BJ (cell line): ENCODE results near the gene KRTAP5-11. TPM values are rescaled to one million over a fixed set of nuclear protein-coding genes. Genes with fewer than 3 reads are reported as not detected.

ENCODE experiments used
- CTCF ChIA-PET: fragments of 350-600 bp; formaldehyde crosslinking; extraction: SDS; loops from one replicate; lab custom pipeline; 2021; ENCODE audit warnings: antibody characterized with exemption, inconsistent platforms; lab: Yijun Ruan, JAX
- POLR2A ChIA-PET: fragments of 300-600 bp; sonication (Branson Sonifier 250); formaldehyde crosslinking; extraction: SDS; loops from one replicate; lab custom pipeline; 2021; ENCODE audit warnings: antibody characterized with exemption; lab: Charles Lee
- DNase-seq: peaks from one replicate; pipeline ENCODE4 v3.0.0-alpha.2; 2011; ENCODE audit warnings: low read depth
- H3K27me3 ChIP-seq: 2 replicates; pipeline ENCODE4 v1.6.0; 2011; ENCODE audit warnings: low read length; ENCODE audit not compliant: control insufficient read depth, insufficient read depth
- H3K36me3 ChIP-seq: 2 replicates; pipeline ENCODE4 v1.5.1; 2011; ENCODE audit warnings: low read length; ENCODE audit not compliant: control insufficient read depth, insufficient read depth
- H3K4me3 ChIP-seq: 2 replicates; pipeline ENCODE4 v1.5.1; 2011; ENCODE audit warnings: low read depth, mild to moderate bottlenecking, control low read depth, low read length
- polyA plus RNA-seq: library from polyadenylated mRNA; depleted of rRNA; stranded (reverse); fragments of >200 nt; gene quantifications from 2 replicates; pipeline ENCODE4 v1.2.3, GENCODE V29; 2011
- TF ChIP-seq, protein P1 (sequence below): IDR thresholded peaks from 2 replicates; pipeline ENCODE4 v1.5.1; 2011; ENCODE audit warnings: low read depth, mild to moderate bottlenecking, control low read depth, inconsistent platforms, low read length, moderate library complexity; ENCODE audit not compliant: insufficient read depth

The KRTAP5-11 gene
- polyA plus RNA-seq, 1 experiment: not detected

DNA sequence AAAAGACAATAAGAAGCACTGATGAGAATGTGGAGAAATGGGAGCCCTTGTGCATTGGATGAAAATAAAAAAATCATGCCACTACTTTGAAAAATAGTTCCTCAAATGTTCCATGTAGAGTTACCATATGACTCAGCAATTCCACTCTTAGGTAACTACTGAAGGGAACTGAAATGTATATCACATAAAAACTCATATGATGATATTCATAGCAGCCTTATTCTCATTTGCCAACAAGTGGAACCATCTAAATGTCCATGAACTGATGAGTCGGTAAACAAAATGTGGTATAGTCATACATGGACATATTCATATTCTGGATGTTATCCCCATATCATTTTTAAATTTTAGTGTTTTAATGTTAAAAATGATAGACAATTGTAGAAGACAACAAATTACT is 31.0 kb downstream of the KRTAP5-11 start:
- DNase-seq: no peak

DNA sequence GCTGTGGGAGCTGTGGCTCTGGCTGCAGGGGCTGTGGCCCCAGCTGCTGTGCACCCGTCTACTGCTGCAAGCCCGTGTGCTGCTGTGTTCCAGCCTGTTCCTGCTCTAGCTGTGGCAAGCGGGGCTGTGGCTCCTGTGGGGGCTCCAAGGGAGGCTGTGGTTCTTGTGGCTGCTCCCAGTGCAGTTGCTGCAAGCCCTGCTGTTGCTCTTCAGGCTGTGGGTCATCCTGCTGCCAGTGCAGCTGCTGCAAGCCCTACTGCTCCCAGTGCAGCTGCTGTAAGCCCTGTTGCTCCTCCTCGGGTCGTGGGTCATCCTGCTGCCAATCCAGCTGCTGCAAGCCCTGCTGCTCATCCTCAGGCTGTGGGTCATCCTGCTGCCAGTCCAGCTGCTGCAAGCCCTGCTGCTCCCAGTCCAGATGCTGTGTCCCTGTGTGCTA is 33.9 kb downstream of the KRTAP5-11 start:
- TF ChIP-seq, protein P1, sequence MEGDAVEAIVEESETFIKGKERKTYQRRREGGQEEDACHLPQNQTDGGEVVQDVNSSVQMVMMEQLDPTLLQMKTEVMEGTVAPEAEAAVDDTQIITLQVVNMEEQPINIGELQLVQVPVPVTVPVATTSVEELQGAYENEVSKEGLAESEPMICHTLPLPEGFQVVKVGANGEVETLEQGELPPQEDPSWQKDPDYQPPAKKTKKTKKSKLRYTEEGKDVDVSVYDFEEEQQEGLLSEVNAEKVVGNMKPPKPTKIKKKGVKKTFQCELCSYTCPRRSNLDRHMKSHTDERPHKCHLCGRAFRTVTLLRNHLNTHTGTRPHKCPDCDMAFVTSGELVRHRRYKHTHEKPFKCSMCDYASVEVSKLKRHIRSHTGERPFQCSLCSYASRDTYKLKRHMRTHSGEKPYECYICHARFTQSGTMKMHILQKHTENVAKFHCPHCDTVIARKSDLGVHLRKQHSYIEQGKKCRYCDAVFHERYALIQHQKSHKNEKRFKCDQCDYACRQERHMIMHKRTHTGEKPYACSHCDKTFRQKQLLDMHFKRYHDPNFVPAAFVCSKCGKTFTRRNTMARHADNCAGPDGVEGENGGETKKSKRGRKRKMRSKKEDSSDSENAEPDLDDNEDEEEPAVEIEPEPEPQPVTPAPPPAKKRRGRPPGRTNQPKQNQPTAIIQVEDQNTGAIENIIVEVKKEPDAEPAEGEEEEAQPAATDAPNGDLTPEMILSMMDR: no peak

More for the DNA sequence above, 31.0 kb downstream of the KRTAP5-11 start:
- no peaks in the 10 kb centered on the region for H3K27me3 ChIP-seq
- POLR2A ChIA-PET: no interaction called here
- no peak overlapping the region for H3K4me3 ChIP-seq
- TF ChIP-seq, protein P1: no peak
- CTCF ChIA-PET: interaction anchor here (0.6 kb wide), 1 partner anchor 149 kb away, joined by 3 read pairs; no protein-coding TSS in a partner anchor
- no peaks in the 10 kb centered on the region for H3K36me3 ChIP-seq

DNA sequence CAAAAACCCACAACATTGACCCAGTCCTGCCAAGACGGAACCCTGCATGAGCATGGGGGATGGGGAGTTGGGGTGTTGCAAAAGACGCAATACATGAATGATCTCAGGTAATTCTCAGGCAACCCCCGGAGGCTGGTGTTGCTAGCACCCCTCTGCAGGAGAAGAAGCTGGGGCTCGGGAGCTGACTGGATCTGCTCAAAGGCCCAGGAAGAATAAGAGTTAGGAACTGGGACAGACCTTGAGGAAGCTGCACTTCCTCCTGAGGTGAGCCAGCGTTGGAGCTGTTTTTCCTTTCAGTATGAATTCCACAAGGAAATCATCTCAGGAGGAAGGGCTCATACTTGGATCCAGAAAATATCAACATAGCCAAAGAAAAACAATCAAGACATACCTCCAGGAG is 34.6 kb downstream of the KRTAP5-11 start, which contains the start of gene KRTAP5-9:
KRTAP5-9 (plus strand) TSS at position 301 of the 400 bp plus-strand sequence. CDS start 238 bp downstream, outside the sequence.
- no peak for DNase-seq
- Histone ChIP-seq H3K27me3 (no peaks in the 10 kb centered on the region), H3K36me3 (no peaks in the 10 kb centered on the region), H3K4me3 (no peak within 1 kb of the TSS)
- POLR2A ChIA-PET: no interaction called here
- TF ChIP-seq, protein P1: no peak
- CTCF ChIA-PET: interaction anchor here (0.7 kb wide), 1 partner anchor 15 kb away, joined by 3 read pairs; no protein-coding TSS in a partner anchor

More for the DNA sequence above, 33.9 kb downstream of the KRTAP5-11 start:
- H3K36me3 ChIP-seq: no peaks in the 10 kb centered on the region
- H3K27me3 ChIP-seq: no peaks in the 10 kb centered on the region
- CTCF ChIA-PET: interaction anchor here (0.7 kb wide), 1 partner anchor 14 kb away, joined by 3 read pairs; no protein-coding TSS in a partner anchor
- no peak overlapping the region for H3K4me3 ChIP-seq
- POLR2A ChIA-PET: no interaction called here
- DNase-seq: no peak

DNA sequence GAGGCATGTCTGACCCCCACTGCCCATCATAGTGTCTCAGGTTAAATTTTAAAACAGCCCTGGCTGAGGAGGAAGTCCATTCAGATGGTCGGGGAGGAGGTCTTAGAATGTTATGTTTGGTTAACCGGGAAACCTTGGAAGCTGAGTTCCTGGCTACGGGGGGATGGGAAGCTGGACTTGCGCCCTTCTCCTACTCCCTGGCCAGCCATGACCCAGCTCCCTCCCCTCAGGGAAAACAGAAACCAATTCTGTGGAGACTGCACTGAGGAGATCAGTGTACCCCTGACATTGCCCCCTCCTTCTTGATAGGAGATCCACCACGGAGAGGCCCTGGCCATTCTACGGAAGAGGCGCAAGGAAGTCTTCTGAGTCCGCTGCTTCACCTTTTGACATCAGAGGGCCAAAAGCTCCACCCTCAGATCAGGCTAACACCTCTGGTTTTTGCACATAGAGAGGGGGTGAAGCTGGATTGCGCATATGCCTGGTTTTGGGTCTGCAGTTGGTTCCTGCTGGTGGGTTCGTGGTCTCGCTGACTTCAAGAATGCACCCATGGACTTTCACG is 37.2 kb downstream of the KRTAP5-11 start:
- no peak for DNase-seq
- CTCF ChIA-PET: interaction anchor here (1.0 kb wide), 1 partner anchor 34 kb away, joined by 3 read pairs; no protein-coding TSS in a partner anchor
- TF ChIP-seq, protein P1: no peak
- no peaks in the 10 kb centered on the region for H3K36me3 ChIP-seq
- H3K4me3 ChIP-seq: no peak overlapping the region
- POLR2A ChIA-PET: no interaction called here
- H3K27me3 ChIP-seq: peaks cover 2% of the 10 kb centered on the region; the same call in 1 of the 2 replicates

DNA sequence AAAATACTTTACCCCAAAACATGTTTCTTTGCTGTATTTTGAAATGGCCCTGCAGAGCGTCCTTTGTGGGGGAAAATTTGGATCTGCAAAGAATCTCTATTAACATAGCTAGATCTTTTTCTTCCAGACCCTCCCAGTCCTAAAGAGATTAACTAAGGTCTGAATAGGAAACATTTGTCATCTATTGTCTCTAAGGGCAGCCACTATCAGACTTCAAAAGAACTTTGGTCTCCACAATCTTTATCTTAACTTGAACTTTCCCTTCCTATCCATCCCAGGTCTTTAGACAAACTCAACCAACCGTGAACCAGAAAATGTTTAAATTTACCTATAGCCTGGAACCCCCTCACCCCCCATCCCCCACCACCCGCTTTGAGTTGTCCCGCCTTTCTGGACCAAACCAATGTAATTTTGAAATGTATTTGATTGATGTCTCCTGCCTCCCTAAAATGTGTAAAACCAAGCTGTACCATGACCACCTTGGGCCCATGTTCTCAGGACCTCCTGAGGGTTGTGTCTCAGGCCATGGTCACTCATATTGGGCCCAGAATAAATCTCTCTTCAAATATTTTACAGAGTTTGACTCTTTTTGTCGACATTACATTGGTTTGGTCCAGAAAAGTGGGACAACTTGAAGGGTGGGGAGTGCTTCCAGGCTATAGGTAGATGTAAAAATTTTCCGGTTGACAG is 38.0 kb downstream of the KRTAP5-11 start:
- Histone ChIP-seq H3K36me3 (no peaks in the 10 kb centered on the region), H3K27me3 (peaks cover 2% of the 10 kb centered on the region; the same call in 1 of the 2 replicates), H3K4me3 (no peak overlapping the region)
- TF ChIP-seq, protein P1: no peak
- no peak for DNase-seq
- ChIA-PET CTCF (interaction anchor here (1.0 kb wide), 1 partner anchor 35 kb away, joined by 3 read pairs; no protein-coding TSS in a partner anchor), POLR2A (no interaction called here)
